ENCODE measurements around the gene PAX5.

PAX5 gene

DNA sequence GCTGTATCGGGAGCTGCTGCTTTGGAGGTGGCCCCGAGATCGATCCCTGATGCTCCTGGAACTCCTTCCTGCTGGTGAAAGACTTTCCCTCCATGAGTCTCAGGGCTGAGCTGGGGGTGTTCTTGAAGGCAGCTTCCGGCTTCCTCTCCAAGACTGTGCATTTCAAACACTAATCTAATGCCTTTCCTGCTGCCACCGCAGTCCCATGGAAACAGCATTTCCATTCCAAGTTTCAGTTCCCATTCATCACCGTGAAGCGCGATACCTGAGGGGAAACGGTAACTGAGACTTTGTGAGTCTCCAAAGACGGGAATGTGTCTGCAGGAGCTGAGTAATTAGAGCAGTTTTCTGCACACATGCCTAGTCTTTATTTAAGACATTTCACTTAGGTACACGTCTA lies 230.1 kb downstream of the PAX5 start:
- DNase-seq (ENCODE audit: low read depth): no peak

DNA sequence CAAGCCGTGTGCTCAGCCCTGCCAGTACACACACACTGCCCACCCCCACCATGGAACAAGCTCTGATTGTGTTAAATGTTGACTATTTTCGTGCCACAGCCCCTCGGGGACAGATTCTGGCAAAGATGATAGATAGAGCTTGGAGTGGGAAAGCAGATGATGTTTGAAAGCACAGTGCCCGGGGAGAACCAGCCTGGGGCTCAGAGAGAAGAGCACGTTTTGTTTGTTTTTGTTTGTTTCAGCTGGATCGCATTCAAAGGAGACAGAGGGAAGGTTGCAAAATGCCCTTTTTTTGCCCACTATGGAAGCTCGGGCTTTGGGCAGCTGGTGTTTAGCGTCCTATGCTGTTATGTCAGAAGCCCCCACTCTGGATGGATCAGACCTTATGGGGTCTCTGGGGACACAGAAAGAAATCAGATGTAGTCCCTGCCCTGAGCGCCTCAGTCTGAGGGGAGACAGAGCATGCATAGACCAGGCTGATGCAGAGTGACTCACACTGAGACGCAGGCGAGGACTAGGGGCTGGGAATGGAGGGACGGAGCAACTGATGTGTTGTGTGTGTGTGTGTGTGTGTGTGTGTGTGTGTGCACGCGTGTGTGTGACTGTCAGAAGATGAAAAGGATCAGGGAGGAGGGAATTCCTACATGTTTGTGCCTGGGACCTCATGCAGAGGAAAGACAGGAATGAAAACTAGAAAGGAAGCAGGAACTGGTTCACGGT lies 231.7 kb downstream of the PAX5 start:
- no peak for DNase-seq (ENCODE audit: low read depth)

DNA sequence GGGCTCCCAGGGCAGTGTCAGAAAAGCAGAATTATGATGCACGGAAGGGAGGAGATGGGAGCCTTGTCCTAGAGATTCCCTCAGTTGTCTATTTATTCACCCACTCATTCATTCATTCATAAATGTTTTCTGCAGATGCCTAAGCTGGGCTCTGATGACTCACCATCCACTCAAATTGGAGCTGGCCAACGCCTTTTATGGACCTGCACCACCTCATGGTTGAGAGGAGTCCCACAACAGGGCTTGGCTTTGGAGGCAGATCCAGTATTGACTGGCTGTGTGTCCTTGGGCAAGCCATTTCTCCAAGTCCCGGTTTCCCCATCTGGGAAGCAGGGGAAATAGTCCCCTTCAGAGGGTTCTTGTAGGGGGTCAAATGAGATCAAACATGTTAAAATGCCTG lies 233.6 kb downstream of the PAX5 start:
- DNase-seq (ENCODE audit: low read depth): no peak

DNA sequence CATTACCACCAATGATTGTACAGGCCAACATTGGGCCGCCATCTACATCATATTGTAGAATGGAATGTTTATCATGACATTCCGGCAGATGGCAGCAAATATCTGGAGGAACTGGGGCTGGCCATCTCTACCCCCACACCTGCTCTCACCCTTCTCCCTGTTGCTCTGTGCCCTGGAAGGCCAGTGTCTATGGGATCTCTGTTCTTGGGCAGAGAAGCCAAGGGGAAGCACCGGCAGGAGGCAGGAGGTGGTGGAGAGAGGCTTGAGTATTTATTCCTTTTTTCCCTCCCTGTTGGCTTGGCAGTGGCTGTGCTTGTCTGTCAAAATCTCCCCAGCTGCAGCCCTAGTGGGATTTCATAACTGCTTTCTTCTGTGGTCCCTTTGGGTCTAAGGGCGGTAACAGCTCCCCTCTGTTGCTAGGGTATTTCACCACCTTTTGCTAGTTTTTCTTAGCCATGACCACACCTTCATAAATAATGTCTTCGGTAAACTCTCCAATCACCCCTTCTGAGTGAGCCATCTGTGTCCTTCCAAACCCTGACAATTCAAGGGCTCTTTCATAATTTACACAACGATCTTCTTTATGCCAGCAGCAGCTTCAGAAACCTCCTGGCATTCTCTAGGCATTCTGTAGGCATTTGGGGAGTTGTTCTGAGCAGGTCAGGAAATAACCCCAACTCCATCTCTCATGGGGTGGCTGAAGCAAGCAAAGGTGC lies 235.6 kb downstream of the PAX5 start:
- no peak for DNase-seq (ENCODE audit: low read depth)

DNA sequence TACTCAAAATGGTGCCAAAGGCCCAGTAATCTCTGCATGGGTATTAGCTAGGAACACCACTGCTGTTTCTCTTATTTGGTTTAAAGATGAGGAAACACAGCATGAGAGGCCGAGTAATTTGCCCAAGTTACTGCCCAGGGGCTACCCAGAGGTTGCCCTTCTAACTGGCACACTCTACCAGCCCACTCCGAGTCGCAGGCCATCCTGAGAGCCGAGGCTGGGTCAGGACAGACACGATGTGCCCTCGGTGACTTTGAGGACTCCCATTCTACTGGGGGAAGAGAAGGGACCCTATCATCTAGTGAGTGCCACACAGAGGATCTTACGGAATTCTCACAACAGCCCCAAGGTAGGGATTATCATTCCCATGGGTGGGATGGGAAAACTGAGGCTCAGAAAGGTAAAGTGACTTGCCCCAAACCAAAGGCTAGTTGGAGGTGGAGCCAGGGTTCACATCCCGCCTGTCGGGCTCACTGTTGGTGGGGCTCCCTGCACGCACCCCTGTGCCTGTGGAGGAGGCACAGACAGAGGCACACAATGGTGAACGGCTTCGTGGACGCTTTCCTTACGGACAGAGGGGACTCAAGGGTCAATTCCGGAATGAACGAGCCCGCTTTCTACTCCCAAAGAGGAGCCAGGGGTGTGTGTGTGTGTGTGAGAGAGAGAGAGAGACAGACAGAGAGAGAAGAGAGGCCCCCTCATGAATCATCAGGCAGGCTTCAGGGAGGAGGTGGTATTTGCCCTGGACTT lies 236.4 kb downstream of the PAX5 start:
- no peak for DNase-seq (ENCODE audit: low read depth)

DNA sequence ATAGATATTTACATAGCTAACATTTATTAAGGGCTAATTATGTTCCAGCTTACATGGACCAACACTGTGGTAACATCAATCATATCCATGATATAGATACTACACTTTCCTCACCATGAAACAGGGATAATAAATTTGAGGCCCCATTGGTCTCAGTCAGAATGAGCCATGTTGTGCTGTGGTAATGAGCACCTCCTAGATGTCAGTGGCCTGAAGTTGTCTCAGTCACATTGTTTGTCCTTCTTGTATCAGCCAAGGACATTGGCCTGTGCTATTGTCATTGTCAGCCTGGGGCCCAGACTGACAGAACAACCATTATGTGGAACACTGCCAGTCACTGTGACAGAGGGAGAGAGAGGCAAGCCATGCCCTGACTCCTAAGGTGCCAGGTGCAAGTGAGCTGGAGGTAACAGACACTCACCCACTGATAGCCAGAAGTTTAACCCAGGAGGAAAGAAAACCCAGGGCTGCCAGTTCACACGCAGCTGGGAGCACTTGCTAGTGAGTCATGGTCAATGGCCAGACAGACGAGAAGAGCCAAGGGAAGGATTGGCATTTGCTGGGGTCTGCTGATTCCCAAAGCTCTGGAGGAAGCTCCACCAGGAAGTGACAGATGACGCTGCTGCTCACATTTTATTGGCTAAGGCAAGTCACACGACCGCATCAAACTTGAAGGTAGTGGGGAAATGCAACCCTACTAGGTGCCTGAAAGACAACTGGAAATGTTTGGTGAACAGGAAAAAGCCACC lies 237.2 kb downstream of the PAX5 start:
- no peak for DNase-seq (ENCODE audit: low read depth)

DNA sequence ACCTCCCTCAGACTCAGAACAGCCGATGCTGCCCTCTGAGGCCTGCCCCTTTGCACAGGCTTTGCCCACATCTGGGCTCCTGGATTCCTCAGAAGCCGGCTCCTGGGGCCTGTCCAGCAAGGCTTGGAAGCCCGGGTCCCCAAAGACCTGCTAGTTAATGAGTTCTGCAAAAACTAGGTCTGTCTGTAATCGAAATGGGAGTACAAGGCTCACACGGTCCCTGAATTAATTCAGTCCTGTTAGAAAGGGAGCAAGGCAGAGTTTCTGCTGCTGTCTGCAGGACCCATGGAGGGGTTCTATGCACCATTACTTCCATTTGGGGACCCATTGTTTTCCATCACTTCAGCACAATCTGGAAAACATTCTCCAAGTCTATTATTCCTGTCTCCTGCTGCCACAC lies 239.6 kb downstream of the PAX5 start:
- DNase-seq (ENCODE audit: low read depth): no peak

DNA sequence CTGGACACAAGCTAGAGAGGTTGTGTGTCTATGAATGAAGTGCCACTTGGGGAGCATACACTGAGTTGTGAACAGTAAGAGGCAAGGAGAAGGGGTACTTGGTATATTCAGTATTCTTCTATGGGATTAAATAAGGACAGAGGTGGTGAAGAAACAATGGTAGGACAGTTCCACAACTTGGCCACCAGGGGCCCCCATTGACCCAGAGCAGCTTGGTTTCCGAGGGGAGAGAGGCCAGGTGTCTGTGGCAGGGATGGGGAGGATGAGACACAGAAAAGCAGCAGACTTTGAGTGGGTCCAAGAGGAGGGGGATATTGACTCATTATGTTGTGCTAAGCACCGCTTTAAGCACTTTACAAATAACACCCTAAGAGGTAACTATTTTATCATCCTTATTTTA lies 240.8 kb downstream of the PAX5 start:
- no peak for DNase-seq (ENCODE audit: low read depth)

DNA sequence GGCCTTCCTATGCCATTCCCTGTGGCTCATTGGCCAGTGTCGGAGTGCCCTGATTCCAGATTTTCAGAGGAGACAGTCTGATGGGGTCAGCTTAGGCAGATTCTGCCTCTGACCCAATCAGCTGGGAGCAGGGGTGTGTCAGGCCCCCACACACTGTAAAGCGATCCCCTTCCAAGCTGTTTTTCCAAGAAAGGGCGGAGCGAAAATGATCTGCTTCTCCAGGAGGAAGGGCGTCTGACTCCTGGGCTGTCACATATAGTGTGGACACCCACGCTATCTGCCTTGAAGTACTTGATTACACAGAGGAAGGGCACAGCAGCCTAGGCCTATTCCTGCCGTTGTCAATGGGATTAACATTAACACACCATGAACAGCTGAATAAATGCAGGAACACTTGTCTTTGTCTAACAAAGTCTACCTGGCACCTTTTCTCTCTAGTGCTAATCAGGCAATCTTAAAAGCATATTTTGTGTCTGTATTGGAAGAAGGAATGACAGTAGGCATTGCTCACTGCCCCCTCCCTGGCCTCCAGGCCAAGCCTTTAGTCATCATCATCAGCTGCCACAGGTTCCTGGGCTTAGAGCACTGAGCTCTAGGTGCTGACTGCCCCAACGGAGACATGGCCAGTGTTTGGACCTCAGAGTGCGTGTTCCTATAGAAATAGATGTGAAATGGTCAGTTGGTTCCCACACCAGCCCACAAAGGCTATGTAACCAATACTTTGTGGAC lies 242.7 kb downstream of the PAX5 start:
- DNase-seq (ENCODE audit: low read depth): no peak

DNA sequence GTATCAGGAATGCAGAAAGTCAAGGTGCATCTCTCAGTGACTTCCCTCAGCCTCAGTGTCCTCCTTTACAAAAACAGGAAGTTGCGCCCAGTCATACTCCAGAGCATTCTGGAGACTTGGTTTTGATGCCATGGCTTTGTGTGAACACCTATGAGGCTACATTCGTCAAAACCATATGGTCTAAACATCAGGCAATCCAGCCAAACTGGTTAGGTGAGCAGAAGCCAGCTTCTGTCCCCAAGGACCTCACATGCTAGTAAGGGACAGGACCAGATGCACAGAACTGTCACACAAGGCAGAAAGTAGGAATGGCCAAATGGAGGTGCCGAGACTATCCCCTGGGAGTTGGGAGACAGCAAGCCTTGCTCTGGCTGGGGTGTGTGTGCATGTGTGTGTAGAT lies 244.2 kb downstream of the PAX5 start:
- no peak for DNase-seq (ENCODE audit: low read depth)

DNA sequence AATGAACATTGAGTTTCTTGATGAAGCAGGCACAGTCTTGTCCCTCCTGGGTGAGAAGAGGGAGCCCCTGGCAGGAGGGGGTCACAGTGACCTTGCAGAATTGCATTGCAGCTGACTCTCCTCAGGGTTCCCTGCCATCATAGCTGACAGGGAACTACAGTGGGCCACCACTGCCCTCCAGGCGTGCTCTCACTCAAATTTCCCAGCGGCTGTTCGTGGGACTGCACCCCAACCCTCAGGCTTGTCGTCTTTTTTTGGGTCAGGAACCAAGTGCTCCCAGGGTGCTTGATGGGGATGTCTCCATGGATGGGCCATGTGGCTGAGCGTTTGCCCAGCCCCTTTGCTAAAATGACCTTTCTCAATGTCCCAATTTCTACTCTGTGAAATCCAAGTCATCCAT lies 245.5 kb downstream of the PAX5 start:
- no peak for DNase-seq (ENCODE audit: low read depth)

DNA sequence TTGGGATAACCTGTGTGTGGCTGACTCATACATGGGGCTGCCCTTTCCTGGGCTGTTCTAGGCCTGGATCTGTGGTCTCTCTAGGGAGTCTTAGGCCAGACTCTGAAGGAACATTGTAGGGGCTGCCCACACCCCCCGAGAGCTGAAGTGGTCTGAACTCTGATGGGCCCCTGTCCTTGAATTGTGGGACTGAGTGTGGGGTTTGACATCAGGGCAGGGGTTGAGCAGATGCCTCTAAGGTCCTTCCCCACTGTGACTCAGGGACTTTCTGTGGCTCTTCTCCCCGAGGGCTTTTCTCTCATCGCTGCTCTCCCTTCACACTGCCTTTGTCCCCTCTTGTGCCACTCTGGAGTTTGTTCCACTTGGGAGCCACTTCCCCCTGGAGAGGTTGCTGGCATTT lies 246.4 kb downstream of the PAX5 start:
- DNase-seq (ENCODE audit: low read depth): no peak

Data from stimulated activated CD8-positive, alpha-beta memory T cell treated with anti-CD3 and anti-CD28 coated beads, Interleukin-7, amount 100 ng/mL, for 24 hours (primary cell).